Measurements from ENCODE around the gene KLHL30. TPM values are rescaled to one million over a fixed set of nuclear protein-coding genes. Genes with fewer than 3 reads are reported as not detected.

KLHL30 gene
- total RNA-seq, 1 experiment from 2014 or later, result not detected

DNA sequence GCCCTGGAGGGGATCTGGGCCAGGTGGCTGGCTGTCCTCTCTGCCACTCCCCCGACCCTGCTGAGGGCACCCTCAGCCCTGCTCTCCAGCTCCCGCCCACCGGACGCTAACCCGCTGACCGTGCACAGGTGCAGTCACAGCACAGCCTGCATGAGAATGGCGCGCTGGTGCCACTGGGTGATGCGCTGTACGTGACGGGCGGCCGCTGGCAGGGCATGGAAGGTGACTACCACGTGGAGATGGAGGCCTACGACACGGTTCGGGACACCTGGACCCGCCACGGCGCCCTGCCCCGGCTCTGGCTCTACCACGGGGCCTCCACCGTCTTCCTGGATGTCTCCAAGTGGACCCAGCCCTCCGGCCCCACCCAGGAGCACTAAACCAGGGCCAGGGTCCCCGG lies 12.2 kb downstream of the KLHL30 start:
- no peak overlapping the region for H3K56ac ChIP-seq (ENCODE audit: insufficient read length, low read depth, low read length)
- no peak overlapping the region for H4K8ac ChIP-seq (replicated peaks; ENCODE audit: insufficient read length, low read depth, low read length)
- H3K27ac ChIP-seq (ENCODE audit: insufficient read length, low read depth, low read length), result no peak overlapping the region
- H2BK12ac ChIP-seq (ENCODE audit: insufficient read length, low read depth, low read length), result no peak overlapping the region
- no peak overlapping the region for H2BK15ac ChIP-seq (ENCODE audit: low read depth, low read length)
- H3K27ac Mint-ChIP-seq, result no peak overlapping the region
- H3K9me3 ChIP-seq (ENCODE audit: control insufficient read depth, low read depth, low read length), result no peaks in the 10 kb centered on the region
- H4K5ac ChIP-seq (ENCODE audit: insufficient read length, low read depth, low read length), result no peak overlapping the region
- H4K20me1 ChIP-seq (ENCODE audit: control insufficient read depth, insufficient read depth, insufficient read length), result no peaks in the 10 kb centered on the region
- H2BK120ac ChIP-seq (ENCODE audit: low read depth, low read length, poor library complexity, severe bottlenecking), result no peak overlapping the region
- no peaks in the 10 kb centered on the region for H3K79me2 ChIP-seq (ENCODE audit: insufficient read depth, low read length)
- H3K4me1 ChIP-seq (ENCODE audit: insufficient read depth, low read length), result no peaks in the 10 kb centered on the region
- no CpG with 5 or more reads among the region's 25 CpGs for WGBS (ENCODE audit: extremely low coverage, insufficient read length, low lambda C conversion rate)
- H3K9ac ChIP-seq (ENCODE audit: extremely low read depth, insufficient read length, low read length), result no peak overlapping the region
- no peak overlapping the region for H3K23ac ChIP-seq (ENCODE audit: insufficient read length, low read depth, low read length)
- no peak overlapping the region for H3K4me3 Mint-ChIP-seq
- H2AK5ac ChIP-seq (ENCODE audit: insufficient read length, low read length), result no peak overlapping the region
- H3K4ac ChIP-seq (ENCODE audit: low read depth, low read length), result no peak overlapping the region
- H3K79me1 ChIP-seq (ENCODE audit: insufficient read depth, low read depth, low read length, poor library complexity, severe bottlenecking), result no peaks in the 10 kb centered on the region
- no peaks in the 10 kb centered on the region for H3K27me3 Mint-ChIP-seq (ENCODE audit: low read depth)
- peaks cover 5 to 8% of the 10 kb centered on the region in 2 experiments for H3K4me1 Mint-ChIP-seq
- no peak overlapping the region for H4K91ac ChIP-seq (ENCODE audit: insufficient read length, low read depth, low read length)
- no peaks in the 10 kb centered on the region for H3K27me3 ChIP-seq (ENCODE audit: insufficient read depth, low read length)
- H3K9me3 Mint-ChIP-seq, result no peaks in the 10 kb centered on the region
- no peaks in the 10 kb centered on the region; a peak in 2 of 7 replicates for H3K36me3 Mint-ChIP-seq (ENCODE audit: insufficient read depth in 1 of 3, low read depth in 3 of 3)
- no peak overlapping the region for H3K4me2 ChIP-seq (ENCODE audit: insufficient read depth, insufficient read length, low read length)
- no peak overlapping the region for H3T11ph ChIP-seq (ENCODE audit: low read length)
- no peak for DNase-seq
- no peak overlapping the region for H2BK5ac ChIP-seq (ENCODE audit: insufficient read length, low read length)
- H2BK20ac ChIP-seq (ENCODE audit: low read depth, low read length, poor library complexity, severe bottlenecking), result no peak overlapping the region
- TF ChIP-seq, protein P1, sequence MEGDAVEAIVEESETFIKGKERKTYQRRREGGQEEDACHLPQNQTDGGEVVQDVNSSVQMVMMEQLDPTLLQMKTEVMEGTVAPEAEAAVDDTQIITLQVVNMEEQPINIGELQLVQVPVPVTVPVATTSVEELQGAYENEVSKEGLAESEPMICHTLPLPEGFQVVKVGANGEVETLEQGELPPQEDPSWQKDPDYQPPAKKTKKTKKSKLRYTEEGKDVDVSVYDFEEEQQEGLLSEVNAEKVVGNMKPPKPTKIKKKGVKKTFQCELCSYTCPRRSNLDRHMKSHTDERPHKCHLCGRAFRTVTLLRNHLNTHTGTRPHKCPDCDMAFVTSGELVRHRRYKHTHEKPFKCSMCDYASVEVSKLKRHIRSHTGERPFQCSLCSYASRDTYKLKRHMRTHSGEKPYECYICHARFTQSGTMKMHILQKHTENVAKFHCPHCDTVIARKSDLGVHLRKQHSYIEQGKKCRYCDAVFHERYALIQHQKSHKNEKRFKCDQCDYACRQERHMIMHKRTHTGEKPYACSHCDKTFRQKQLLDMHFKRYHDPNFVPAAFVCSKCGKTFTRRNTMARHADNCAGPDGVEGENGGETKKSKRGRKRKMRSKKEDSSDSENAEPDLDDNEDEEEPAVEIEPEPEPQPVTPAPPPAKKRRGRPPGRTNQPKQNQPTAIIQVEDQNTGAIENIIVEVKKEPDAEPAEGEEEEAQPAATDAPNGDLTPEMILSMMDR (conservative IDR thresholded peaks at IDR 0.05), result no peak
- no peak overlapping the region for H3K18ac ChIP-seq (ENCODE audit: insufficient read length, low read depth, low read length)
- no peak overlapping the region for H2AFZ ChIP-seq (ENCODE audit: low read length)
- no peaks in the 10 kb centered on the region for H3K23me2 ChIP-seq (ENCODE audit: insufficient read length, low read depth, low read length, poor library complexity, severe bottlenecking)
- no peak overlapping the region for H3K14ac ChIP-seq (ENCODE audit: insufficient read depth, low read length)
